OCI-LY1 (cell line): ENCODE measurements around the gene C17orf50.

Source experiments
- CTCF ChIP-seq: fragments of 200-600 bp; sonication (generic), shearing (Covaris generic); IDR thresholded peaks from 2 replicates; pipeline ENCODE4 v1.5.1; 2017; ENCODE audit warnings: mild to moderate bottlenecking, antibody characterized with exemption, low read length, moderate library complexity, mixed read lengths
- EZH2 ChIP-seq: fragments of 200-600 bp; sonication (generic), shearing (Covaris generic); IDR thresholded peaks from 2 replicates; pipeline ENCODE4 v1.8.0; 2017; ENCODE audit warnings: borderline replicate concordance, mixed run types, mild to moderate bottlenecking, antibody characterized with exemption, low read length, moderate library complexity, mixed read lengths

GRCh38 chr17:35786941-35787432 is 26.3 kb downstream of the C17orf50 start:
- TF ChIP-seq EZH2 = no peak
- no peak for TF ChIP-seq CTCF
